Kasumi-1 (cell line): ENCODE results near the gene ARIH1.
"Not testable (repeated sequence)": the region's sequence is repeated elsewhere in the genome, so short reads cannot be mapped to it uniquely, and the experiment has no call there.

Experiments
- DNase-seq, 2 experiments: peaks; one replicate each; lab custom pipeline; 2025; lab: John Stamatoyannopoulos, UW

The ARIH1 gene

GRCh38 chr15:72608084-72608483, 134.0 kb downstream of the ARIH1 start:
- DNase-seq, result not testable (repeated sequence)

- DNase-seq, result no peak
These were observed 135.7 kb downstream of the ARIH1 start for GRCh38 chr15:72609862-72610261.

- not testable (repeated sequence) for DNase-seq
These were observed 138.2 kb downstream of the ARIH1 start for GRCh38 chr15:72612324-72612723.

- no peak for DNase-seq
These were observed 140.8 kb downstream of the ARIH1 start for GRCh38 chr15:72614810-72615532.

DNA sequence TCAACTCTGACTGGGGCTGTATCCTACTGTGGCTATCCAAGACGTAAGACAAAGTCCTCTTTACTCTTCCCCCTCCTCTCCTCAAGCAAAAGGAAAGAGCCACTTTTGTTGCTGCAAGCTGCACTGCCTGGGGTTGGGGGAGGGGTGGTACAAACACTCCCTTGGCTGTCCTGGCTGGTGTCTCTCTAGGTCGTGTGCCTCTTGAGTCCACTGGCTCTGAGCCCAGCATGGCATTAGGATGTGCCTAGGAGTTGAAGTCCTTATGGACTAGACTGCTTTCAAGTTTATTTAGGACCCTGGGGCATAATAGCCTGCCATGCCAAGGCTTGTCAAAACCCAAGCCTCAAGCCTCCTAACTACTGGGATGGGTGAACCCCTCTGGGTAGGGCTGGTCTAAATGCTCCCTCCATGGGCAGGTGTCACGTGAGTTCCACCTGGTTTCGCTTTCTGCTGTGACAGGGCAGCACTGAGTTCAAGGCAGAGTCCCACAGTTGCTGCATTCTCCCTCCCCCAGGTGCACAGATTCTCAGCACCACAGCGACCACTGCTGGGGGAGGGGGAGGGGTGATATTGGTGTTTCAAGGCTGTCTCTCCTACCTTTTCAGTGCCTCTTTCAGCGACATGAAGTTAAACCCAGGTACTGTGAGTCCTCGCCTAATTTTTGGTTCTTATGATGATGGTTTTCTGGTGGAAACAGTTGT, 141.6 kb downstream of the ARIH1 start:
- not testable (repeated sequence) for DNase-seq

DNA sequence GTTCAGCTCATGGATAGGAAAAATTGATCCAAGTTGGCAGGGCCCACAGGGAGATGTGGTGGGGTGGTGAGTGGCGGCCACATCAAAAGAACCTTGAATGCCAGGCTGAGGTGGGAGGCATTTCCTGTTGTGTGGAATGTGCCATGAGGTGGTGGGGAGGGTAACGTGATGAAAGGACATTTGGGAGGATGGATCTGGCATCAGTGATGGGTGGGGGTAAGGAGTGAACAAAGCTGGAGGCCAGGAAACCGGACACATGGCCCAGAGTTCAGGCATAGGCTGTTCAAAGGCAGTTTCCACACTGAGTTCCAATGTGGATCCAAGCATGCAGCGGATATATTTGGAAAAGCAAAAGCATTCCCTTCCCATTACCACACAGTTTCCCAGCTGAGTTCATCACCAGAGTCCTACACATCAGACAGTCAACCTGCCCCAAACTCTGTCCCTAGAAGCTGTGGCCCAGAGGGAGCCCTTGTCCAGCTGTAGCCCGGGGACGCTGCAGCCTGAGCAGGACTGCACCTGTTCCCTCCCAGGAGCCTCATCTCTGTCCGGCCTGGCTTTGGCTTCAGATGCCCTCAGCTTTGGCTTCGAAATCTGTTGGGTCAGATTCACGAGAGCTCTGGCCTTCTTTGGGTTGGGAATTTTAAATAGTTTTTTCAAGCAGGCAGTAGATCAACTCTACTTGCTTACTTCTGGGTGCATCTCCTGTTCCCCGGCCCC, 142.5 kb downstream of the ARIH1 start:
- DNase-seq, result no peak

GRCh38 chr15:72623854-72624253, 149.7 kb downstream of the ARIH1 start:
- not testable (repeated sequence) for DNase-seq

DNA sequence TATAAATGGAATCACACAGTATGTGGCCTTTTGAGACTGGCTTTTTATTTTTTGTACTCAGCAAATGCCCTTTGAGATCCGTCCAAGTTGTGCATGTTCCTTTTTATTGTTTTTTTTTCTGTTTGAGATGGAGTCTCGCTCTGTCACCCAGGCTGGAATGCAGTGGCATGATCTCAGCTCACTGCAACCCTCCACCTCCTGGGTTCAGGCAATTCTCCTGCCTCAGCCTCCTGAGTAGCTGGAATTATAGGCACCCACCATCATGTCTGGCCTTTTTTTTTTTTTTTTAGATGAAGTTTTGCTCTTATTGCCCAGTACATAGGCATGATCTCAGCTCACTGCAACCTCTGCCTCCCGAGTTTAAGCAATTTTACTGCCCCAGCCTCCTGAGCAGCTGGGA, 152.0 kb downstream of the ARIH1 start:
- not testable (repeated sequence) for DNase-seq

DNA sequence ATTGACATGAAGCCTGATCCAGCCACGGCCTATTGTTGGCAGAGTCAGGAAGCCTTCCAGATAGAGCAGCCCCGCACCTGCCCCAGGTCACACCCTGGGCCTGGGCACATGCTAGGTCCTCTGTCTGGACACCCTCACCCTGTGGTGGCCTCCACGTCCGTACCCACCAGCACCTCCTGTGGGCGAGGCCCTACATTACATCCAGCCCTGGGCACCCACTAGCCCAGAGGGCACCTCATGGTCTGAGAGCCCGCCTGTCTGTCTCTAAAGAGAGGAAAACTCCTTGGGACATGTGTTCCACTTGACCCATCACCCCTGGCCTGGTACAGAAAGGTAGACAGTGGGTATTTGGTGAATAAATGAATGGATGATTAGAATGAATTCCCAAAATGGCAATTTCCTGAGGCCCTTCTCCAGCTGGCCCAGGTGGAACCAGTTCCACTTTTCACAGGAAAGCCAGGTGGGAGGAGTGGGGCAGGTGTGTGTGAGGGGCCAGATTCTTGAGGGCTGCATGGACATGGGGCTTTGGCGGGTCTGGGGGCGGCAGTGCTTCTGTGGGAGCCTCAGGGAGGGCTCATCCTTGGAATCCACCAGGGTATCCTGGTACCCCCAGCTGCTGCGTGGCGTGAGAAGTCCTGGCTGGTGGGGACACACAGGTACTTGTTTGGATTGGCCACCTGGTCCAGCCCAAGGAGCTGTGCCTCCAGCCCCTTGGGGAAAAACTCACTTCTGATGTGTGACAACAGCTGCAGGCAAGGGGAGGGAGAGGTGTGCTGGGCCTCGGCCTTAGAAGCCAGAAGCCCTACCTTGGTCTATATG, 154.3 kb downstream of the ARIH1 start:
- DNase-seq, result not testable (repeated sequence)

- DNase-seq, result not testable (repeated sequence)
These were observed 155.0 kb downstream of the ARIH1 start for GRCh38 chr15:72629068-72629570.

DNA sequence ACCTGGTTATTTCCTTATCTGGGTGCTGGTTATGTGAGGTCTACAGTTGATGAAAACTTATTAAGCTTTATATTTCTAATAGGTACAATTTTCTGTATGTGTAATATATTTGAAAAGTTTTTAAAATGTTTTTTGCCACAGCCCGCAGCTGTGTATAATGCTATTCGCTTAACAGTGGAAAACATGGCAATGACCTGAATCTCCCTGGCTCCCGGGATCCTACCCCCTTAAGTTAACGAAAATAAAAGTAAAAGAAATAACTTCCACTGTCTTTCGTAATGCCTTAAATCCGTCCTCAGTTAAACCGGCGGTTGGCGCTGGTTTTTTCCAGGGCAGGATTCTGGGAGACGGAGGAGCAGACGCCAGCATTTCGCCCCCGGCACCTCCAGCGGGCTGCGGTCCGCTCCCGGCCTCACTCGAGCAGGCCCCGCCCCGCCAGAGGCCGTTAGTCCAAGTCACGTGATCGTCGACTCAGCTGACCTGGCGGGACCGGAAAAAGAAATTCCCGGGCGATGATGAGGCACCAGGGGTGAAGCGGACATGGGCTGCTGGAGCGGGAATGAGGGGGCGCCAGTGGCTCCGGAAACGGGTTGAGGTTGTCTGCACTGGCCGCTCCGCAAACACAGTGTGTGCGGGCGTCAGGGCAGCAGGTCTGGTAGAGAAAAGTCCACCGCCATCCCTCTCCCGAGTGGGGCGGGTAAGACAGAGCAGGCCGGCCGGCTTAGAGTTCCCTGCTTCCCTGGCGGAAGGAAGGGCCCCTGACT, 162.6 kb downstream of the ARIH1 start:
- DNase-seq, result not testable (repeated sequence)

GRCh38 chr15:72639759-72640483, 165.8 kb downstream of the ARIH1 start:
- DNase-seq, result not testable (repeated sequence)

GRCh38 chr15:72642271-72642670, 168.1 kb downstream of the ARIH1 start:
- not testable (repeated sequence) for DNase-seq

DNA sequence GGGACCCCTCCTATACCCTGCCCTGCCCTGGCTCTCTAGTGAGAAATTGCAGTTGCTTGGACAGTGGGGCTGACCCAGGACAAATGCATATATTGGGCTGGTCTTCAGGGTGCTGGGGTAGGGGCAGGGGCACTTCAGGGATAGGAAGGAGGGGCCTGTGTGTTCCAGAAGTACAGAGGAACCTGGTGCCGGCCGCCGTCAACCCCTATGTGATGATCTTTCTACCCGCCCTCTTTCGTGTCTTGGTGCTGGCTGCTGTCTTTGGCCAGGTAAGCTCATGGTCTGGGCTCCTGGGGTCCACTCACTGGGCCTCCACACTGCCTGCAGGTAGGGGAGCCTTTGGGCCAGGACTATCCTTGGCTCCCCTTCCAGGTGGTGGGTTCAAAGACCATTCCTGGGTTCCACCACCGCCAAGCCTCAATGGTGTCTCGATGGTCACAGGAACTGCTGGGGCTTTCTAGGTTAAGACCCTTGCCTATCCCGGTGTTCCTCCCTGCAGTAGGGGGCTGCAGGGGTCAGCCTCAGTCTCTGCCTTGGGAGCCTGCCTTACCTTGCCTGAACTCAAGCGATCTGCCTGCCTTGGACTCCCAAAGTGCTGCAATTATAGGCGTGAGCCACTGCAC, 174.6 kb downstream of the ARIH1 start:
- not testable (repeated sequence) for DNase-seq
